GM23338 (cell line): ENCODE measurements around the gene RPLP2. TPM values are rescaled to one million over a fixed set of nuclear protein-coding genes. Genes with fewer than 3 reads are reported as not detected.

Experiments
- ATAC-seq: fragments of 200-7000 bp; cut with Tn5 transposase; 3 replicates; pipeline ENCODE4 v1.9.1; 2020
- DNase-seq: peaks from one replicate; pipeline ENCODE4 v3.0.0-alpha.2; 2015; ENCODE audit warnings: low spot score
- H2AFZ ChIP-seq: fragments of 200-600 bp; sonication (generic); 2 replicates; pipeline ENCODE4 v1.8.0; 2016; ENCODE audit warnings: antibody characterized with exemption, mild to moderate bottlenecking, moderate library complexity
- H3F3A ChIP-seq: fragments of 200-600 bp; sonication (generic); replicated peaks from 2 replicates; pipeline ENCODE4 v1.8.0; 2017; ENCODE audit warnings: antibody characterized with exemption, mixed run types, low read depth
- H3K27ac ChIP-seq: fragments of 200-600 bp; sonication (generic); 2 replicates; pipeline ENCODE4 v1.6.1; 2016; ENCODE audit warnings: low read depth
- H3K27me3 ChIP-seq: fragments of 200-600 bp; sonication (generic); 2 replicates; pipeline ENCODE4 v1.8.0; 2016; ENCODE audit warnings: mild to moderate bottlenecking, mixed run types, moderate library complexity; ENCODE audit not compliant: insufficient read depth
- H3K36me3 ChIP-seq: fragments of 200-600 bp; sonication (generic); 2 replicates; pipeline ENCODE4 v1.8.0; 2016; ENCODE audit warnings: mild to moderate bottlenecking; ENCODE audit not compliant: insufficient read depth
- H3K4me1 ChIP-seq: fragments of 200-600 bp; sonication (generic); 2 replicates; pipeline ENCODE4 v1.8.0; 2016; ENCODE audit warnings: mild to moderate bottlenecking, moderate library complexity; ENCODE audit not compliant: insufficient read depth
- H3K4me2 ChIP-seq: fragments of 200-600 bp; sonication (generic); 2 replicates; pipeline ENCODE4 v1.7.1; 2017; ENCODE audit warnings: mixed run types
- H3K4me3 ChIP-seq: fragments of 200-600 bp; sonication (generic); 2 replicates; pipeline ENCODE4 v1.6.1; 2016; ENCODE audit warnings: mixed run types
- H3K79me2 ChIP-seq: fragments of 200-600 bp; sonication (generic); replicated peaks from 2 replicates; pipeline ENCODE4 v1.8.0; 2017; ENCODE audit warnings: mild to moderate bottlenecking; ENCODE audit not compliant: insufficient read depth
- H3K9me2 ChIP-seq: fragments of 200-600 bp; sonication (generic); 2 replicates; pipeline ENCODE4 v1.8.0; 2017; ENCODE audit not compliant: insufficient read depth
- H4K20me1 ChIP-seq: fragments of 200-600 bp; sonication (generic); replicated peaks from 2 replicates; pipeline ENCODE4 v1.8.0; 2017; ENCODE audit warnings: mild to moderate bottlenecking; ENCODE audit not compliant: insufficient read depth
- H3K27ac Mint-ChIP-seq: 2 replicates; pipeline ENCODE4 v1.8.0; 2020; ENCODE audit warnings: inconsistent platforms, mild to moderate bottlenecking, moderate library complexity, mixed read lengths
- H3K27me3 Mint-ChIP-seq: 3 replicates; pipeline ENCODE4 v1.8.0; 2022; ENCODE audit warnings: low read depth, mild to moderate bottlenecking, moderate library complexity, mixed read lengths, inconsistent platforms; ENCODE audit not compliant: insufficient read depth, poor library complexity
- H3K36me3 Mint-ChIP-seq: 3 replicates; pipeline ENCODE4 v1.8.0; 2021; ENCODE audit warnings: low read depth, mild to moderate bottlenecking, inconsistent platforms, moderate library complexity, mixed read lengths
- H3K4me1 Mint-ChIP-seq: 3 replicates; pipeline ENCODE4 v1.8.0; 2020; ENCODE audit warnings: mild to moderate bottlenecking, inconsistent platforms, mixed read lengths
- H3K4me3 Mint-ChIP-seq: 3 replicates; pipeline ENCODE4 v1.8.0; 2021; ENCODE audit warnings: moderate library complexity, mild to moderate bottlenecking, inconsistent platforms, mixed read lengths
- H3K9me3 Mint-ChIP-seq: 3 replicates; pipeline ENCODE4 v1.8.0; 2020; ENCODE audit warnings: moderate library complexity, mild to moderate bottlenecking, inconsistent platforms, mixed read lengths
- CREB1 ChIP-seq: fragments of 250-450 bp; sonication (Bioruptor Pico); IDR thresholded peaks from 2 replicates; pipeline ENCODE4 v1.5.0; 2020; ENCODE audit warnings: low read depth, mild to moderate bottlenecking, moderate library complexity
- CTCF ChIP-seq, 2 experiments: fragments of 200-600 bp in 1 of 2; sonication (generic) in 1 of 2; conservative IDR thresholded peaks; 2 replicates each; pipeline versions ENCODE4 v1.5.1 to v1.6.1; 2016 to 2017; ENCODE audit warnings: antibody characterized with exemption in 2 of 2, low read depth in 2 of 2, mild to moderate bottlenecking in 2 of 2, moderate library complexity in 1 of 2
- EZH2 ChIP-seq: fragments of 200-600 bp; sonication (generic); IDR thresholded peaks from one replicate; pipeline ENCODE4 v1.8.0; 2017; ENCODE audit warnings: antibody characterized with exemption, mild to moderate bottlenecking, low read depth; ENCODE audit not compliant: unreplicated experiment
- EZH2phosphoT487 ChIP-seq: fragments of 200-600 bp; sonication (generic); IDR thresholded peaks from one replicate; pipeline ENCODE4 v1.8.1; 2018; ENCODE audit warnings: antibody characterized with exemption; ENCODE audit not compliant: unreplicated experiment
- JUNB ChIP-seq: IDR thresholded peaks from one replicate; pipeline ENCODE4 v1.6.1; 2016; ENCODE audit warnings: antibody characterized with exemption; ENCODE audit not compliant: unreplicated experiment
- NANOG ChIP-seq: IDR thresholded peaks from 2 replicates; pipeline ENCODE4 v1.6.1; 2016; ENCODE audit warnings: antibody characterized with exemption, borderline replicate concordance
- POLR2AphosphoS5 ChIP-seq: IDR thresholded peaks from 2 replicates; pipeline ENCODE4 v1.6.1; 2016; ENCODE audit warnings: antibody characterized with exemption, low read depth
- REST ChIP-seq: IDR thresholded peaks from one replicate; pipeline ENCODE4 v1.6.1; 2018; ENCODE audit warnings: antibody characterized with exemption; ENCODE audit not compliant: unreplicated experiment
- STAT1 ChIP-seq: IDR thresholded peaks from one replicate; pipeline ENCODE4 v1.6.1; 2016; ENCODE audit warnings: antibody characterized with exemption; ENCODE audit not compliant: unreplicated experiment
- ZNF114 ChIP-seq: fragments of 250-450 bp; sonication (Bioruptor Pico); IDR thresholded peaks from 2 replicates; pipeline ENCODE4 v1.5.0; 2020; ENCODE audit warnings: mild to moderate bottlenecking, moderate library complexity
- ZNF331 ChIP-seq: fragments of 250-450 bp; sonication (Bioruptor Pico); IDR thresholded peaks from 2 replicates; pipeline ENCODE4 v1.5.0; 2020; ENCODE audit warnings: low read depth, mild to moderate bottlenecking, moderate library complexity
- ZNF462 ChIP-seq: fragments of 250-450 bp; sonication (Bioruptor Pico); IDR thresholded peaks from 2 replicates; pipeline ENCODE4 v1.5.0; 2020; ENCODE audit warnings: mild to moderate bottlenecking, moderate library complexity
- polyA plus RNA-seq: library from polyadenylated mRNA; unstranded; fragments of >200 nt; fragmentation: Nextera tagmentation; extraction: Ambion mirVana; gene quantifications from 2 replicates; pipeline ENCODE4 v1.2.1, GENCODE V29; 2016
- total RNA-seq: library from RNA; depleted of rRNA; stranded (reverse); fragments of >200 nt; shearing (Covaris generic); gene quantifications from 2 replicates; pipeline ENCODE4 v1.2.3, GENCODE V29; 2014
- TF ChIP-seq, protein P1 (sequence below): IDR thresholded peaks from 2 replicates; pipeline ENCODE4 v1.6.1; 2016; ENCODE audit warnings: antibody characterized with exemption

Gene RPLP2
- total and polyA plus RNA-seq, 2 experiments from 2014 or later = 518 to 1,782 TPM

DNA sequence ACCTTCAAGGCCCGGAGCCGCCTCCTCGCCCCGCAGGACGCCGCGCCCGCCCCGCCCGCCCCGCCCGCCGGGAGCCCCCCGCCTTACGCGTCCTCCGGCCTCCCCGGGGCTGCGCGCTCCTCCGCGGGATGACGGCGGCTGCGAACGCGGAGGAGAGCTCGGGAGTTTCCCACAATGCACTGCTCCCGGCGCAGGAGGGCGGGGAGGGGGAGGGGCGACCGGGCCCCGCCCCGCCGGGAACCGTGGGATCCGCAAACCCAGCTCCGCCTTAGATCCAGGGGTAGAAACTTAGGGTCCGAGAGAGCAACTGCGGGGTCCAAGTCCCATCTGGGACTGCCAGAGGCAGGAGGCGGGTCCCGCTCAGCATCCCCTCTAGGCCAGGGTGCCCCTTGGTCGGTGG is 19.8 kb upstream of the RPLP2 start, which contains the start of gene CEND1:
Gene CEND1, minus strand, starts transcription at position 148 of the 400 bp plus-strand sequence. CDS start 1,514 bp downstream, outside the sequence.
- H3K4me2 ChIP-seq = peak within 1 kb of the TSS; percentile 83
- H2AFZ ChIP-seq = no peak within 1 kb of the TSS
- H3K27me3 ChIP-seq = no peaks in the 10 kb centered on the region
- H4K20me1 ChIP-seq = peaks cover 7% of the 10 kb centered on the region
- Mint-ChIP-seq H3K4me3 (peak within 1 kb of the TSS; percentile 56), H3K9me3 (no peaks in the 10 kb centered on the region), H3K36me3 (peaks cover 6% of the 10 kb centered on the region; the same call in 2 of the 3 replicates), H3K4me1 (peaks cover 24% of the 10 kb centered on the region), H3K27ac (no peak within 1 kb of the TSS), H3K27me3 (peaks cover 15% of the 10 kb centered on the region)
- H3K27ac ChIP-seq = no peak within 1 kb of the TSS
- peaks cover 15% of the 10 kb centered on the region; the same call in 1 of the 2 replicates for H3K4me1 ChIP-seq
- peak within 1 kb of the TSS; percentile 51 for H3K4me3 ChIP-seq
- peaks cover 13% of the 10 kb centered on the region for H3F3A ChIP-seq
- TF ChIP-seq JUNB (no peak), ZNF331 (no peak), ZNF462 (no peak), STAT1 (no peak), EZH2phosphoT487 (no peak), CTCF (conservative IDR thresholded peaks at IDR 0.05; ENCODE audit: low read depth in 2 of 2) (no peak), ZNF114 (CRISPR knock-in tag) (no peak), POLR2AphosphoS5 (no peak), CREB1 (no peak), EZH2 (no peak), NANOG (no peak), REST (no peak)
- TF ChIP-seq, protein P1, sequence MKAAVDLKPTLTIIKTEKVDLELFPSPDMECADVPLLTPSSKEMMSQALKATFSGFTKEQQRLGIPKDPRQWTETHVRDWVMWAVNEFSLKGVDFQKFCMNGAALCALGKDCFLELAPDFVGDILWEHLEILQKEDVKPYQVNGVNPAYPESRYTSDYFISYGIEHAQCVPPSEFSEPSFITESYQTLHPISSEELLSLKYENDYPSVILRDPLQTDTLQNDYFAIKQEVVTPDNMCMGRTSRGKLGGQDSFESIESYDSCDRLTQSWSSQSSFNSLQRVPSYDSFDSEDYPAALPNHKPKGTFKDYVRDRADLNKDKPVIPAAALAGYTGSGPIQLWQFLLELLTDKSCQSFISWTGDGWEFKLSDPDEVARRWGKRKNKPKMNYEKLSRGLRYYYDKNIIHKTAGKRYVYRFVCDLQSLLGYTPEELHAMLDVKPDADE = no peak
- H3K79me2 ChIP-seq = no peaks in the 10 kb centered on the region
- H3K36me3 ChIP-seq = no peaks in the 10 kb centered on the region
- peak; percentile 79 for DNase-seq
- no peaks in the 10 kb centered on the region for H3K9me2 ChIP-seq
- peak; percentile 17 for ATAC-seq
